ENCODE results near the gene ZNF530.

The ZNF530 gene

DNA sequence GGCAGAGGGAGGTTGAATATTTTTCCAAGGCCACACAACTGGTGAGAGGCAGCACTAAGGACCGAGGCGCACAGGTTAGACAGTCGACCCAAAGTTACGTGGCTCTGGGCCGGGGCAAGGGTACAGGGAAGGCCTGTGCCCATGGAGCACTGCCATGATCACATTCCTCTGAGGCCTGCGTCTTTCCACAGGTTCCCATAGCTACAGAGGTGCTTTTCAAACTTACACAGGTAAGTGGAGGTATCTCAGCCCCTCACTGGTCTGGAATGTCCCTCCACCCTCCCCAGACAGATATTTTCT lies 34.1 kb downstream of the ZNF530 start:
- Histone ChIP-seq H3K36me3 (ENCODE audit: insufficient read depth) (peaks cover 8% of the 10 kb centered on the region), H3K27me3 (ENCODE audit: insufficient read depth, low read depth) (no peaks in the 10 kb centered on the region), H3K4me2 (peak overlapping the region; percentile 64), H3K4me1 (ENCODE audit: low read depth, poor library complexity, severe bottlenecking) (no peaks in the 10 kb centered on the region), H3K79me2 (ENCODE audit: insufficient read depth, low read depth) (no peaks in the 10 kb centered on the region), H3K4me3 (IDR thresholded peaks at IDR 0.05; ENCODE audit: insufficient read depth, low read depth, low read length) (no peak overlapping the region), H3K27ac (no peak overlapping the region), H4K20me1 (ENCODE audit: insufficient read depth) (no peaks in the 10 kb centered on the region), H2AFZ (ENCODE audit: low read depth) (peak overlapping the region; percentile 80; the same call in 1 of the 2 replicates), H3K9ac (no peak overlapping the region)
- TF ChIP-seq, protein P1, sequence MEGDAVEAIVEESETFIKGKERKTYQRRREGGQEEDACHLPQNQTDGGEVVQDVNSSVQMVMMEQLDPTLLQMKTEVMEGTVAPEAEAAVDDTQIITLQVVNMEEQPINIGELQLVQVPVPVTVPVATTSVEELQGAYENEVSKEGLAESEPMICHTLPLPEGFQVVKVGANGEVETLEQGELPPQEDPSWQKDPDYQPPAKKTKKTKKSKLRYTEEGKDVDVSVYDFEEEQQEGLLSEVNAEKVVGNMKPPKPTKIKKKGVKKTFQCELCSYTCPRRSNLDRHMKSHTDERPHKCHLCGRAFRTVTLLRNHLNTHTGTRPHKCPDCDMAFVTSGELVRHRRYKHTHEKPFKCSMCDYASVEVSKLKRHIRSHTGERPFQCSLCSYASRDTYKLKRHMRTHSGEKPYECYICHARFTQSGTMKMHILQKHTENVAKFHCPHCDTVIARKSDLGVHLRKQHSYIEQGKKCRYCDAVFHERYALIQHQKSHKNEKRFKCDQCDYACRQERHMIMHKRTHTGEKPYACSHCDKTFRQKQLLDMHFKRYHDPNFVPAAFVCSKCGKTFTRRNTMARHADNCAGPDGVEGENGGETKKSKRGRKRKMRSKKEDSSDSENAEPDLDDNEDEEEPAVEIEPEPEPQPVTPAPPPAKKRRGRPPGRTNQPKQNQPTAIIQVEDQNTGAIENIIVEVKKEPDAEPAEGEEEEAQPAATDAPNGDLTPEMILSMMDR (conservative IDR thresholded peaks at IDR 0.05; ENCODE audit: low read depth, low read length) = no peak

- Histone ChIP-seq H3K9ac (no peak overlapping the region), H3K27me3 (ENCODE audit: insufficient read depth, low read depth) (no peaks in the 10 kb centered on the region), H3K4me3 (IDR thresholded peaks at IDR 0.05; ENCODE audit: insufficient read depth, low read depth, low read length) (no peak overlapping the region), H3K27ac (no peak overlapping the region), H4K20me1 (ENCODE audit: insufficient read depth) (no peaks in the 10 kb centered on the region), H3K4me2 (no peak overlapping the region), H3K4me1 (ENCODE audit: low read depth, poor library complexity, severe bottlenecking) (no peaks in the 10 kb centered on the region), H2AFZ (ENCODE audit: low read depth) (no peak overlapping the region), H3K79me2 (ENCODE audit: insufficient read depth, low read depth) (no peaks in the 10 kb centered on the region), H3K36me3 (ENCODE audit: insufficient read depth) (peaks cover 24% of the 10 kb centered on the region)
- TF ChIP-seq, protein P1 (conservative IDR thresholded peaks at IDR 0.05; ENCODE audit: low read depth, low read length) = no peak
These were observed 37.7 kb downstream of the ZNF530 start for GRCh38 chr19:57637379-57637778.

DNA sequence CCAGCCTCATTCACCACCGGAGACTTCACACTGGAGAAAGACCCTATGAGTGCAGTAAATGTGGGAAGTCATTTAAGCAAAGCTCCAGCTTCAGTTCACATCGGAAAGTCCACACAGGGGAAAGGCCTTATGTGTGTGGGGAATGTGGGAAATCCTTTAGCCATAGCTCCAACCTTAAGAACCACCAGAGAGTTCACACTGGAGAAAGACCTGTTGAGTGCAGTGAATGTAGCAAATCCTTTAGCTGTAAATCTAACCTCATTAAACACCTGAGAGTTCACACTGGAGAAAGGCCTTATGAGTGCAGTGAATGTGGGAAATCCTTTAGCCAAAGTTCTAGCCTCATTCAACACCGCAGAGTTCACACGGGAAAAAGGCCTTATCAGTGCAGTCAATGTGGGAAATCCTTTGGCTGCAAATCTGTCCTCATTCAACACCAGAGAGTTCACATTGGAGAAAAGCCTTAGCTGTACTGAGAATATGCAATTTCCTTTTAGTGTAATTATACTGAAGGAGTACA lies 42.1 kb downstream of the ZNF530 start:
- H3K79me2 ChIP-seq (ENCODE audit: insufficient read depth, low read depth) = no peaks in the 10 kb centered on the region
- H3K27me3 ChIP-seq (ENCODE audit: insufficient read depth, low read depth) = no peaks in the 10 kb centered on the region
- H4K20me1 ChIP-seq (ENCODE audit: insufficient read depth) = no peaks in the 10 kb centered on the region
- no peak overlapping the region for H3K4me3 ChIP-seq (IDR thresholded peaks at IDR 0.05; ENCODE audit: insufficient read depth, low read depth, low read length)
- peaks cover 20% of the 10 kb centered on the region; the same call in 1 of the 2 replicates for H3K36me3 ChIP-seq (ENCODE audit: insufficient read depth)
- H3K4me1 ChIP-seq (ENCODE audit: low read depth, poor library complexity, severe bottlenecking) = no peaks in the 10 kb centered on the region
- no peak overlapping the region for H3K27ac ChIP-seq
- TF ChIP-seq, protein P1 (conservative IDR thresholded peaks at IDR 0.05; ENCODE audit: low read depth, low read length) = no peak
- no peak overlapping the region for H2AFZ ChIP-seq (ENCODE audit: low read depth)
- no peak overlapping the region for H3K9ac ChIP-seq
- no peak overlapping the region for H3K4me2 ChIP-seq

DNA sequence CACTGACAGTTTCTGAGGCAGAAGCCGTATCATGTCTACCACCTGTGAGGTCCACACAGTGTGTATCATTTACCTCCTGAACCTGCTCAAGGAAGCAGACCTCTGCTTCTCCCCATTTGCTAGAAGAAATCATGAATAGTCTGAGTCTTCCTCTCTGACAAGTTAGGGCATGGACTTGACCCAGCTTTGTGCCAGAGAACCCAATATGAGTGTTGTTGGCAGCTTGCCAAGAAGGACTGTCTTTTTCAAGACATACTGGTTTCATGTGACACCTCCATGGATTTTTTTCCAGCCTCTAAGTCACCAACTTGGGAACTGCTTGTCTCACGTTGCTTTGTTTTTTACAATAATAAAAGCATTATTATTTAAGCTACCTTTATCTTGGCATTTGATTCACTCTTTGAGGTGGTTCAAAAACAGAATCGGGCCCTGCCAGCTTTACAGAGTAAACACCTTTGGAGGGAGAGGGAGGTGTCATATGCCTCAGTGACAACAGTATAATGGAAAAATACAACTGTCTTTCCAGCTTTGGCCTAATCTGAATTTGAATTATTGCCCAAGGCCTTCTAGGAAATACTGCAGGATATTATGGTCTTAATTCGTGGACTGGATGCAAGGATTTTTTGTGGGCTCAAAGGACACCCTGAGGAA lies 42.8 kb downstream of the ZNF530 start:
- Histone ChIP-seq H3K36me3 (ENCODE audit: insufficient read depth) (peaks cover 20% of the 10 kb centered on the region; the same call in 1 of the 2 replicates), H3K27me3 (ENCODE audit: insufficient read depth, low read depth) (no peaks in the 10 kb centered on the region), H4K20me1 (ENCODE audit: insufficient read depth) (no peaks in the 10 kb centered on the region), H3K79me2 (ENCODE audit: insufficient read depth, low read depth) (no peaks in the 10 kb centered on the region), H3K4me3 (IDR thresholded peaks at IDR 0.05; ENCODE audit: insufficient read depth, low read depth, low read length) (no peak overlapping the region), H3K27ac (no peak overlapping the region), H3K4me1 (ENCODE audit: low read depth, poor library complexity, severe bottlenecking) (no peaks in the 10 kb centered on the region), H3K9ac (no peak overlapping the region), H3K4me2 (no peak overlapping the region), H2AFZ (ENCODE audit: low read depth) (no peak overlapping the region)
- TF ChIP-seq, protein P1 (conservative IDR thresholded peaks at IDR 0.05; ENCODE audit: low read depth, low read length) = no peak

Data from KMS-11 (cell line).